IPS DF 6.9 (cell line): ENCODE results near the gene KIAA1614.
A peak's percentile ranks its signal among the peaks of the same experiment; 100 is the strongest.

ENCODE experiments used
- DNase-seq: peaks from one replicate; pipeline ENCODE4 v3.0.0-alpha.2; 2013; ENCODE audit warnings: low read depth, low spot score
- H3K27ac ChIP-seq: one replicate; pipeline ENCODE4 v1.5.1; 2013; ENCODE audit warnings: low read length, control low read depth
- H3K27me3 ChIP-seq: 2 replicates; pipeline ENCODE4 v1.6.1; 2013; ENCODE audit warnings: mild to moderate bottlenecking, low read length; ENCODE audit not compliant: control insufficient read depth, insufficient read depth
- H3K36me3 ChIP-seq: 2 replicates; pipeline ENCODE4 v1.6.1; 2013; ENCODE audit warnings: low read length; ENCODE audit not compliant: control insufficient read depth, insufficient read depth
- H3K4me1 ChIP-seq: 2 replicates; pipeline ENCODE4 v1.6.1; 2013; ENCODE audit warnings: low read length; ENCODE audit not compliant: control insufficient read depth, insufficient read depth
- H3K4me3 ChIP-seq: 2 replicates; pipeline ENCODE4 v1.5.1; 2013; ENCODE audit warnings: mild to moderate bottlenecking, low read length
- H3K9me3 ChIP-seq: 2 replicates; pipeline ENCODE4 v1.6.1; 2013; ENCODE audit warnings: low read length, inconsistent platforms; ENCODE audit not compliant: control insufficient read depth, insufficient read depth
- WGBS: extraction: QIAGEN DNeasy Blood & Tissue Kit; methylation state at CpG from one replicate; pipeline ENCODE4 v1.1.7; 2013; ENCODE audit warnings: mixed read lengths, missing lambda C conversion rate; ENCODE audit not compliant: insufficient read length, insufficient coverage; 5-methylcytosine and 5-hydroxymethylcytosine counted together

Gene KIAA1614

DNA sequence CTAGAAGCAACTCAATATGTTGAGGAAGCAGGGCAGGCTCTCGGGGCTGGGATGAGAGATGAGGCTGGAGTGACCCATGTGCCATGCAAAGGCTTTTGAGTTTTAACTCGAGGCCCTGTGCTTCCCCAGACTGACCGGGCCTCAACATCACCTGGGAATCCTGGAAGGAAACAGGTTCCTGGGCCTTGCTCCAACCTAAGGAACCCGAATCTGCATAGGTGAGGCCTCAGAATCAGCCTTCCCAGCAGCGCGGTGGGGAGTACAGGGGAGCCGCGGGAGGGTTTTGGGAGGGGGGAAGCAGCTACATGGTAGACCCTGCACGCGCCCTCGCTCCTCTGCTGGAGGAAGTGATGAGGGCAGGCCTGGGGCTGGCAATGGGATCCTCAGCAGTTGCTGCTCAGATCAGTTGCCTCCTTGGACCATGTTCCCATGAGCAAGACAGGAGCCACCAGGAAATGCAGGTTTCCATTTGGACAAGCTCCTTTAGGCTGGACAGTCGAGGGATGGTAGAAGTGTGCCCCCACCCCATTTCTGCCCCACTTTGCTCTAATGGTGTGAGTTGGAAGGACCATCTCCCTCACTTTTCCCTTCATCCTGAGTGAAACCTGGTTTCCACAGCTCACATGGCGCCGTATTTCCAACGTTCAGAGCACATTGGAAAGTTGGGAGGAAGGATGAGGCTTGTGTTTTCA, 4.5 kb upstream of the KIAA1614 start:
- WGBS: no CpG with 5 or more reads among the region's 15 CpGs

DNA sequence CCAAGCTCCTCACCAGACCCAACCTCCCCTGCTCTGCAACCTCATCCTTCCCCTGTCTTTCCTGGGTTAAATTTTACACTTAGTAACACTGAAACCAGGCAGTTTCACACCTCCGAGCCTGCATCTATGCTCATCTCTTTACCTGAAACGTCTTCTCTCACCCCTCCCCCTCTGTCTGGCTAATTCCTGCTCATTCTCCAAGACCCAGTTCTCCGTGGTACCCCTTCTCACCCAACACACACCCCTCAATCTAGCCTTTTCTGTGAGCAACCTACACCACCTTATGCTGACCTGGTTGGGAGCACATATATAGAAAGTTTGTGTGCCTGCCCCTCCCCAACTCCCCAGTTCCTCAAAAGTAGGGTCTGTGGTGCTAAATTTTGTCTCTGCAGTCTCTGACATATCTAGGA, 3.7 kb upstream of the KIAA1614 start:
- Histone ChIP-seq H3K4me3 (no peak overlapping the region), H3K36me3 (no peaks in the 10 kb centered on the region), H3K9me3 (no peaks in the 10 kb centered on the region), H3K27me3 (no peaks in the 10 kb centered on the region), H3K4me1 (no peaks in the 10 kb centered on the region), H3K27ac (no peak overlapping the region)
- WGBS: no CpG with 5 or more reads among the region's 3 CpGs
- no peak for DNase-seq

More for the DNA sequence above, 4.5 kb upstream of the KIAA1614 start:
- Histone ChIP-seq H3K27me3 (no peaks in the 10 kb centered on the region), H3K36me3 (no peaks in the 10 kb centered on the region), H3K4me3 (no peak overlapping the region), H3K9me3 (no peaks in the 10 kb centered on the region), H3K27ac (no peak overlapping the region), H3K4me1 (no peaks in the 10 kb centered on the region)
- no peak for DNase-seq

DNA sequence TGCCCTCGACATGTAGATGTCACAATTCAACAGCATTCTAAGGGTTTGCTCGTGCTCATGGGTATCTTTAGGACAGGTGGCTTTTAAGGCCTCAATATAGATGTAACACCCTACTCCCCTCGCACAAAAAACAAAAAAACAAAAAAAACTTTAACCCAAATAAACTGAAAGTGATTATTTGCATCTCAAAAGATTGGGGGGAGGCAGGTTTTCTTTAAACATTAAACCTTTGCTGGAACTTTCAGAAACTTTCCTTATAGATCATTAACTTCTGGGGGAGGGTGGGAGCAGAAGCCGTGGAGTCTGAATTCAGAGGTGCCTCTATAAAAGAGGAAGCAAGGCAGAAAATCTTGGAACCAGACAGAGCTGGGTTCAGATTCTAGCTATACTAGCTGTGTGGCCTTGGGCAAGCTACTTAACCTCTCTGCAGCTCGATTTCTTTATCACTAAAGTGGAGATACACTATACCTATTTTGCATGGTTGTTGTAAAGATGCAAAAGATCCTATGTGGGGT, 3.2 kb upstream of the KIAA1614 start:
- Histone ChIP-seq H3K27me3 (no peaks in the 10 kb centered on the region), H3K4me3 (no peak overlapping the region), H3K9me3 (no peaks in the 10 kb centered on the region), H3K27ac (no peak overlapping the region), H3K4me1 (no peaks in the 10 kb centered on the region), H3K36me3 (no peaks in the 10 kb centered on the region)
- DNase-seq: no peak
- WGBS: 100% methylated on average over 1 of the region's 5 CpGs

DNA sequence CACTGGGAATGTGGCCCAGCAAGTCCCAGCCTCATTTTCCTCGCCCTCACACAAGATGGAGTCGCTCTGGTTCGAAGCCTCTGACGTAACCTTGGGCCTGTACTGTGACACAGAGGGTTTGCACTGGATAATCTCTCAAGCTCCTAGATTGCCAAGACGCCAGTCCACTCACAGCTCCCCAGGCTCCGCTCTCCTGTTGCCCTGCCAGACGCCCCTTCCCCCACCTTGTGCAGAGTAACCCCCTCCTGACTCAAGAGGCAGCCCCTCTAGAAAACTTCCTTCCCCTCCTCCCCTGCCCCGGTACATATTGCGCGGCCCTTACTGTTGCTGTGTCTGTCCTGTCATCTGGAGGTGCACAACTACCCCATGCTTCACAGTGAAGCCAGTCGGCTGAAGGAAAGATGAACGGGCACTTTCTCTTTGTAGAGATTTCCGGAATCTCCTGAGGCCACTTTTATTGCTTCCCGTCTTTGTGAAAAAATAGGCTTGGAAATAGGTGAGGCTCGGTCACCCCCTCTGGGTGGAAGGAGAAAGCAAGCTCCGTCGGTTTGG, 981 bp upstream of the KIAA1614 start:
- Histone ChIP-seq H3K27me3 (no peaks in the 10 kb centered on the region), H3K4me1 (no peaks in the 10 kb centered on the region), H3K9me3 (no peaks in the 10 kb centered on the region), H3K36me3 (no peaks in the 10 kb centered on the region), H3K27ac (no peak overlapping the region), H3K4me3 (peak overlapping the region; percentile 61; the same call in 1 of the 2 replicates)
- no CpG with 5 or more reads among the region's 17 CpGs for WGBS
- DNase-seq: no peak

DNA sequence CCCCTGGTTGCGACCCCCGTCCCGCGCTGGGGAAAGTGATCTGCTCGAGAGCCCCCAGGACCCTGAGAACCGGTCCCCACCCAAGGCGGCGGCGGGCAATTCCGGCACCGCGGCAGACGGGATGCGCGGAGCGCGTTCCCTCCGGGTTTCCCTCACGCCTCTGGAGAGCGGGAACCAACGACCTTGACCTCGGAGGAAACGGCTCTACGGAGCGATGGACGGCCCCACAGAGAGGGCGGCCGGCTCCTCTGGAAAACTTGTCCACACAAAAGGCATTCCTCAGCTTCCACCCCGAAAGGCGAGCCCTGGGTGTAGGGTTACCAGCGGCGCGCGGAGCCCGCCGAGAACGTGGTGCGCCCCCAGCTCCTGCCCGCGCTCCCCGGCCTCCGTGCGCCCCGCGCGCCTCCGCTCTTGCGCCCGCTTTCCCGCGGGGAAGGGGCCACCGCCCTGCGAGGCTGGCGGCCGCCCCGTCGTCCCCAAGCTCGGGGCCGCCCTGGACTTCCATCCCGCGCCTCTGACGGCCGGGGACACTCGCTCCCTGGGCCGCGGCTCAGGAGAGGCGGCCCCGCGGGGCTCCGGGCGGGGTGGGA, 391 bp upstream of the KIAA1614 start:
- Histone ChIP-seq H3K27me3 (no peaks in the 10 kb centered on the region), H3K4me3 (peak overlapping the region; percentile 61), H3K9me3 (no peaks in the 10 kb centered on the region), H3K4me1 (no peaks in the 10 kb centered on the region), H3K27ac (no peak overlapping the region), H3K36me3 (no peaks in the 10 kb centered on the region)
- WGBS: no CpG with 5 or more reads among the region's 71 CpGs
- no peak for DNase-seq

DNA sequence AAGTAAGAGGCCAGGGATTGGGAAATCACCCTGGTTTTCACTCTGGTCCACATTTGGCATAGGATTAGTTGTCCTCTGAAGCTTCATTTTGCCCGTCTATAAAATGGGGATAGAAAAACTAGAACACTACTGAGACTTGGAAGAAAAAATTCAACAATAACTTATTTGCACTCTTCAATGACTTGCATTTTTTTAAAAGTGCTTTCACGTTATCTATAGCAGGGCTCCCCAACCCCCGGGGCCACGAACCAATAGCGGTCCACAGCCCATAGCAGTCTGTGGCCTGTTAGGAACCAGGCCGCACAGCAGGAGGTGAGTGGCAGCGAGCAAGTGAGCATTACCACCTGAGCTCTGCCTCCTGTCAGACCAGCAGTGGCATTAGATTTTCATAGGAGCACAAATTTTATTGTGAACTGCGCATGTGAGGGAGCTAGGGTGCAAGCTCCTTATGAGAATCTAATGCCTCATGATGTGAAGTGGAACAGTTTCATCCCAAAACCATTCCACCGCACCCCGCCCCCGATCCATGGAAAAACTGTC, 2.8 kb downstream of the KIAA1614 start:
- Histone ChIP-seq H3K27ac (no peak overlapping the region), H3K4me1 (no peaks in the 10 kb centered on the region; the same call in 1 of the 2 replicates), H3K36me3 (no peaks in the 10 kb centered on the region), H3K4me3 (no peak overlapping the region), H3K27me3 (no peaks in the 10 kb centered on the region), H3K9me3 (no peaks in the 10 kb centered on the region)
- WGBS: no CpG with 5 or more reads among the region's 11 CpGs
- no peak for DNase-seq

DNA sequence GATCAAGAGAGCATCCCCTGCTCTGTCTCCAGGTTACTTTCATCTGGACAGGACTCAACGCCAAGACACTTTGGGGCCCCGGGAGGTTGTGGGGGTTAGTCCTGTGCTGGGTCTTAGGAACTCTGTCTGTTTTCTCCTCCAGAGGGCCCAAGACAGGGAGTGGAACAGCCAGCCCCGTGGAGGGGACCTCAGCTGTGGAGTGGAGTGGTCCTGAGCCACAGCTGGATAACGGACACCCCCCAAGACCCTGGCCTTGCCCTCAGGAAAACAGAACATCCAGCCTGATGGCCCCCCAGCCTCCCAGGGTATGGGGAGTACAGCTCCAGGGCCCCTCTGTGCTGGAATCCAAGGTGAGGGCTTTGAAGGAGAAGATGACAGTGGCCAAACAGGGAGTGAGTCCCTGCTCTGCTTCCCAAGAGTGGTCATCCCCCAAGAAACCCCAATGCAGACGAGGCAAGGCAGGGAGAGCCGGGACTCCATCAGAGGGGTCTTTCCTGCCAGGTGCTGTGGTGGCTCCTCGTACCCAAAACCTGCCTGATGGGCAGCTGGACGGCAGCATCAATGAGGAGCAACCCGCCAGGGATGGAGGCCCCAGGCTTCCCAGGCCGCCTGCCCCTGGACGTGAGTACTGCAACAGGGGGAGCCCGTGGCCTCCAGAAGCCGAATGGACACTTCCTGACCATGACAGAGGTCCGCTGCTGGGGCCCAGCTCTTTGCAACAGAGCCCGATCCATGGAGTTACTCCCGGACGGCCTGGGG, 3.5 kb downstream of the KIAA1614 start:
- no peaks in the 10 kb centered on the region for H3K9me3 ChIP-seq
- no peak for DNase-seq
- no peak overlapping the region for H3K4me3 ChIP-seq
- H3K27ac ChIP-seq: no peak overlapping the region
- WGBS: no CpG with 5 or more reads among the region's 17 CpGs
- no peaks in the 10 kb centered on the region; the same call in 1 of the 2 replicates for H3K4me1 ChIP-seq
- H3K27me3 ChIP-seq: no peaks in the 10 kb centered on the region
- H3K36me3 ChIP-seq: no peaks in the 10 kb centered on the region

DNA sequence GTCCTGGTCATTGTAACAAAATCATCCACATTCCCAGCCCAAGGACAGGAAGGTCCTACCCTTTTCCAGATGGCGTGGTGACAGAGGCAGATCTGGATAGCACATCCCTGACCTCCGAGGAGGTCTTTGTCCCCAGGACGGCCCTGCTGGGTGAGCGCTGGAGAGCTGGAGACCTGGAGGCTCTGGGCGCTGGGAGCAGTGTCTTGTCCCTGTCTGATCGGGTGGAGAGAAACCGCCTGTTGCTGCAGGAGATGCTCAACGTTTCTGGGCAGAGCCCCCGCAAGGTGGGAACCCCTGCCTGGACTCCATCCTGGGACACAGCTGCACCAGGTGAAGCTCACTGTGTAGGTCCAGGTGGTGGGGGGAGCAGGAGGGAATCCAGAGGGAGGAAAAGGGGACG, 4.1 kb downstream of the KIAA1614 start:
- no peak for DNase-seq
- Histone ChIP-seq H3K4me1 (no peaks in the 10 kb centered on the region; the same call in 1 of the 2 replicates), H3K4me3 (no peak overlapping the region), H3K27ac (no peak overlapping the region), H3K9me3 (no peaks in the 10 kb centered on the region), H3K36me3 (no peaks in the 10 kb centered on the region), H3K27me3 (no peaks in the 10 kb centered on the region)
- no CpG with 5 or more reads among the region's 10 CpGs for WGBS

DNA sequence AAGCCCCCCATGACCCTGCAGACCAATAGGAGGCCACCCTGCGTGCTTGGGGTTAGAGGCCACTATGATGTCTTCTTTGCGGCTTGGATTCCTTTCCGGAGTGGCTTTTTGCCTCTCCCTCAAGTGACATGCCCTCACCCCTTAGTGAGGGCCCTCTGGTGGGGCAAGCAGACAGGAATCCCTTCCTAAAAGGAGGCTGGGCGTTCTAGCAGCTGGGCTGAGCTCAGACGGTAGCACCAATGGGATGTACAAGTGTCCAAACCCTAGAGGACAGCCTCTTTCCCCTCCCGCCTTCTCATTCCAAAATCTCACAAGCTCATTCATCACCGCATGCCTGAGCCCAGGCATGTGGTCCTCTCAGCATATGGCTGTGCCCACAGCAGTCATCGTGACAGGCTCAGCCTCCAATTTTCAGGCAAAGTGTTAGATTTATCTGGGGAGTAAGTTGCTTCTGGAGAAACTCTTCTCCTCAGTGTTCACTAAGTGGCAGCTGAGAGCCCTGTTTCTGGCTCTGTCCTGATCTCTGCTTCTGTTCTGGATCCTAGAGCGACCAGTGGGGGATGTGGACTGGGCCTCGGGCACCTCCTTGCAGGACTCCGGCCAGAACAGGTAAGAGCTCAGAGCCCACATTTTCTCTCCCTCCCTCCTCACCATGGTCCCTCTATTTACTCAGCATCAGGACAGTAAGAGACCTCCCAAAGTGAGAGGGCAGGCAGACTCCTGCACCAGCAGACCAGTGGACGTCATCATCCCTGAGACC, 4.8 kb downstream of the KIAA1614 start:
- DNase-seq: no peak
- H3K27ac ChIP-seq: no peak overlapping the region
- whole genome bisulfite sequencing: no CpG with 5 or more reads among the region's 12 CpGs
- H3K9me3 ChIP-seq: no peaks in the 10 kb centered on the region
- no peak overlapping the region for H3K4me3 ChIP-seq
- no peaks in the 10 kb centered on the region for H3K27me3 ChIP-seq
- H3K36me3 ChIP-seq: no peaks in the 10 kb centered on the region
- no peaks in the 10 kb centered on the region; the same call in 1 of the 2 replicates for H3K4me1 ChIP-seq
